HG02763 (cell line): Measurements from ENCODE around the gene ASB1.

Source experiments
- ATAC-seq: cut with Tn5 transposase; IDR thresholded peaks from one replicate; pipeline ENCODE4 v1.9.1; 2021; ENCODE audit warnings: mild to moderate bottlenecking, moderate library complexity; ENCODE audit not compliant: unreplicated experiment

The ASB1 gene

GRCh38 chr2:238426568-238427434 lies at the start of gene ASB1:
TSS of gene ASB1 (plus strand) at chr2:238426927. CDS start at chr2:238427071, 144 bp downstream.
- peak; percentile 85 for ATAC-seq

GRCh38 chr2:238378230-238379095 lies 48.3 kb upstream of the ASB1 start:
- no peak for ATAC-seq

- no peak for ATAC-seq
Measured at GRCh38 chr2:238379096-238379810, 47.5 kb upstream of the ASB1 start.

GRCh38 chr2:238380336-238380735 lies 46.4 kb upstream of the ASB1 start:
- no peak for ATAC-seq

- ATAC-seq, result no peak
Measured at GRCh38 chr2:238380785-238381184, 45.9 kb upstream of the ASB1 start.

GRCh38 chr2:238381341-238382115 lies 45.2 kb upstream of the ASB1 start:
- no peak for ATAC-seq

GRCh38 chr2:238382381-238382781 lies 44.3 kb upstream of the ASB1 start:
- no peak for ATAC-seq

GRCh38 chr2:238383135-238383534 lies 43.6 kb upstream of the ASB1 start:
- ATAC-seq, result no peak

- ATAC-seq, result no peak
Measured at GRCh38 chr2:238383743-238384380, 42.9 kb upstream of the ASB1 start.

GRCh38 chr2:238387332-238387731 lies 39.4 kb upstream of the ASB1 start:
- ATAC-seq, result no peak

- no peak for ATAC-seq
Measured at GRCh38 chr2:238388794-238389193, 37.9 kb upstream of the ASB1 start.

- no peak for ATAC-seq
Measured at GRCh38 chr2:238389988-238390589, 36.6 kb upstream of the ASB1 start.

- no peak for ATAC-seq
Measured at GRCh38 chr2:238391042-238391689, 35.6 kb upstream of the ASB1 start.

GRCh38 chr2:238396663-238397062 lies 30.1 kb upstream of the ASB1 start:
- no peak for ATAC-seq

- no peak for ATAC-seq
Measured at GRCh38 chr2:238397356-238397755, 29.4 kb upstream of the ASB1 start.

GRCh38 chr2:238398577-238398976 lies 28.1 kb upstream of the ASB1 start:
- no peak for ATAC-seq

GRCh38 chr2:238399094-238399493 lies 27.6 kb upstream of the ASB1 start:
- ATAC-seq, result no peak

- no peak for ATAC-seq
Measured at GRCh38 chr2:238401551-238401950, 25.2 kb upstream of the ASB1 start.
